Measurements from ENCODE around the gene XAB2.

Gene XAB2

GRCh38 chr19:7635670-7636069 is 6.3 kb upstream of the XAB2 start:
- Histone ChIP-seq H3K4me1 (ENCODE audit: control insufficient read depth in 1 of 2, insufficient read depth in 2 of 2, low read length in 2 of 2) (peaks cover 8 to 34% of the 10 kb centered on the region in 2 donors), H3K9me3 (ENCODE audit: control insufficient read depth in 1 of 2, low read length in 2 of 2) (peaks cover 0 to 2% of the 10 kb centered on the region in 2 donors), H3K36me3 (ENCODE audit: control insufficient read depth in 1 of 2, insufficient read depth in 2 of 2, low read length in 2 of 2) (peaks cover 2 to 21% of the 10 kb centered on the region in 2 donors)

DNA sequence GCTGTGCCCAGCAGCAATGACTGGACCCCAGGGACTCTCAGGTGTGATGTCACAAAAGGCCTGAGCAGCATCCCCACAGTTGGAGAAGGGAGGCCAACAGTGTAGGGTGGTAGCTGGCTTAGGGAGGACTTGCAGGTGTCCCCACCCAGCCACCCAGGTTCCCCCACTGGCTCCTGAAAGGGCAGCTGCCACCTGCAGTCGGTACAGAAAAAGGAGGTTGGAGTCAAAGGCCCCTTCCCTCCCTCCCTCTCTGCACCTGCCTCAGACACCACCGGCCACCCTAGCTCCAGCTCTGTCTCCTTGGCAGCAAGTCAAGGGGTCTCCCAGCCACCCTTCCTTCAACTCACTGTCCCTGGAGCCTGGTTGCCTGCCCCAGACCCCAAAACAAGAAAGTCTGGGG is 4.4 kb upstream of the XAB2 start, which contains the start of gene PCP2:
Gene PCP2, minus strand, starts transcription at position 22 of the 400 bp plus-strand sequence. CDS start 262 bp downstream, outside the sequence.
- Histone ChIP-seq H3K9ac (ENCODE audit: low read depth in 1 of 2, low read length in 2 of 2) (no peak within 1 kb of the TSS), H3K27me3 (ENCODE audit: control insufficient read depth in 1 of 2, insufficient read depth in 2 of 2, low read length in 2 of 2) (no peaks in the 10 kb centered on the region), H3K4me1 (ENCODE audit: control insufficient read depth in 1 of 2, insufficient read depth in 2 of 2, low read length in 2 of 2) (peaks cover 16 to 35% of the 10 kb centered on the region in 2 donors), H3K4me3 (ENCODE audit: low read depth in 1 of 2, low read length in 2 of 2) (no peak within 1 kb of the TSS), H3K27ac (ENCODE audit: low read depth, low read length) (no peak within 1 kb of the TSS), H3K9me3 (ENCODE audit: control insufficient read depth in 1 of 2, low read length in 2 of 2) (no peaks in the 10 kb centered on the region), H3K36me3 (ENCODE audit: control insufficient read depth in 1 of 2, insufficient read depth in 2 of 2, low read length in 2 of 2) (peaks cover 2 to 10% of the 10 kb centered on the region in 2 donors)

More at GRCh38 chr19:7635670-7636069, 6.3 kb upstream of the XAB2 start:
- Histone ChIP-seq H3K27ac (ENCODE audit: low read depth, low read length) (no peak overlapping the region), H3K4me3 (ENCODE audit: low read depth in 1 of 2, low read length in 2 of 2) (no peak overlapping the region), H3K27me3 (ENCODE audit: control insufficient read depth in 1 of 2, insufficient read depth in 2 of 2, low read length in 2 of 2) (peaks cover 0 to 7% of the 10 kb centered on the region in 2 donors), H3K9ac (ENCODE audit: low read depth in 1 of 2, low read length in 2 of 2) (no peak overlapping the region)

DNA sequence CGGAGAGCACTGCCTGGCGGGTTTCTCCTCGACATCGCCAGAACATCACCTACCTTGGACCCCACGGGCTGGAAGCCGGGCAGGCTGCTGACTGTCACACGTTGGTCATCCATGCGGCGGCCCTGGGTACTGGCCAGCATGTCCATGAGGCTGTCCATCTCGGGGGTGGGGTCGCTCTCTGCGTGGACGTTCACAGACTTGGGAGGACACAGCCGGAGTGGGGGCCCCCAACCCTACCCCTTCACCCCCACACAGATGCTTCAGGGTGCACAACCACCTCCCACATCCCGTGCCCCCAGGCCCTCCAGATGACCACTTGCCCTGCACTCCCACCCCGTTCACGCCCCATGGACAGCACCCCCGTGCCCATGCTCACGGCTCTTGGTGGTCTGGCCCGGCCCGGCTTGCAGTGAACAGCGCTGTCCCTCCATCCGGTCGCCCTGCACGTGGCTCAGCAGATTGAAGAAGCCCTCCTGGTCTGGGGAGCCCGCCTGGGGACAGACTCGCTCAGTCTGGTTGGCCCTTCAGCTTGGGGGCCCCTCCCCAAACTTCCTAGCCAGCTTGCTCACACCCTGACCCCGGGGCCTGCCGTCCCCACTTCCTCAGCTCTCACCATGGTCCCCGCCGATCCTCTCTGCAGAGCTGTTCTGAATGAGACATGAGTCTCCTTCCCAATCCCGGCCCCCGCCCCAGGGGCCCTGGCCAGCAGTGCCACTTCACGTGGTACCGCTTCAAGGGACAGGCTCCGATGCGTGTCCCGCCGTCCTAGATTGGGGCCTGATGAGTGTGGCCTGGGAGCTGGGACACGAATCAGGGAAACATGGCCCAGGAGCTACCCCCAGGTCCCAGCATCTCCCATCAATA is 3.2 kb upstream of the XAB2 start:
- H3K9ac ChIP-seq (ENCODE audit: low read depth in 1 of 2, low read length in 2 of 2): no peak overlapping the region
- no peaks in the 10 kb centered on the region for H3K27me3 ChIP-seq (ENCODE audit: control insufficient read depth in 1 of 2, insufficient read depth in 2 of 2, low read length in 2 of 2)
- no peak overlapping the region for H3K4me3 ChIP-seq (ENCODE audit: low read depth in 1 of 2, low read length in 2 of 2)
- H3K4me1 ChIP-seq (ENCODE audit: control insufficient read depth in 1 of 2, insufficient read depth in 2 of 2, low read length in 2 of 2): peaks cover 21 to 34% of the 10 kb centered on the region in 2 donors
- H3K27ac ChIP-seq (ENCODE audit: low read depth, low read length): no peak overlapping the region
- H3K36me3 ChIP-seq (ENCODE audit: control insufficient read depth in 1 of 2, insufficient read depth in 2 of 2, low read length in 2 of 2): peaks cover 2 to 10% of the 10 kb centered on the region in 2 donors
- no peaks in the 10 kb centered on the region for H3K9me3 ChIP-seq (ENCODE audit: control insufficient read depth in 1 of 2, low read length in 2 of 2)

DNA sequence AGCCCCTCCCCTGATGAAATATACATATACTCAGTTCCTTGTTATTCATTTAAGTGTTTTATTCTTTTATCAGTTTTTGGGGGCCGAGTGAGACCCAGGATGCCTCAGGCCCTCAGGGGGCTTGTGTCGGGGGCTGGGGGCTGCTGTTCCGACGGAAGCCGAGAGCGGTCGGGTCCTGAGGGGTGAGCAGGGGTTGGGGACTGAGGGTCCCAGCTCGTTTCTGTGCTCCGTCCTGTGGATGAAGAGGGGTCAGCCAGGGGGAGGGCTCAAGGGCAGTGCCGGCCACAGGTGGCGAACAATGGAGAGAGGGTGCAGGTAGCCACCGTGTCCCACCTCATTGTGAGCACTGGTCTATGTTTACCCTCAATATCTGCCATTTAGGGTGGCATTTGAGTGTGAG is 2.2 kb upstream of the XAB2 start:
- no peak overlapping the region for H3K9ac ChIP-seq (ENCODE audit: low read depth in 1 of 2, low read length in 2 of 2)
- H3K36me3 ChIP-seq (ENCODE audit: control insufficient read depth in 1 of 2, insufficient read depth in 2 of 2, low read length in 2 of 2): peaks cover 2 to 16% of the 10 kb centered on the region in 2 donors
- no peaks in the 10 kb centered on the region for H3K27me3 ChIP-seq (ENCODE audit: control insufficient read depth in 1 of 2, insufficient read depth in 2 of 2, low read length in 2 of 2)
- no peak overlapping the region for H3K4me3 ChIP-seq (ENCODE audit: low read depth in 1 of 2, low read length in 2 of 2)
- no peaks in the 10 kb centered on the region for H3K9me3 ChIP-seq (ENCODE audit: control insufficient read depth in 1 of 2, low read length in 2 of 2)
- H3K4me1 ChIP-seq (ENCODE audit: control insufficient read depth in 1 of 2, insufficient read depth in 2 of 2, low read length in 2 of 2): peaks cover 21 to 31% of the 10 kb centered on the region in 2 donors
- H3K27ac ChIP-seq (ENCODE audit: low read depth, low read length): no peak overlapping the region

DNA sequence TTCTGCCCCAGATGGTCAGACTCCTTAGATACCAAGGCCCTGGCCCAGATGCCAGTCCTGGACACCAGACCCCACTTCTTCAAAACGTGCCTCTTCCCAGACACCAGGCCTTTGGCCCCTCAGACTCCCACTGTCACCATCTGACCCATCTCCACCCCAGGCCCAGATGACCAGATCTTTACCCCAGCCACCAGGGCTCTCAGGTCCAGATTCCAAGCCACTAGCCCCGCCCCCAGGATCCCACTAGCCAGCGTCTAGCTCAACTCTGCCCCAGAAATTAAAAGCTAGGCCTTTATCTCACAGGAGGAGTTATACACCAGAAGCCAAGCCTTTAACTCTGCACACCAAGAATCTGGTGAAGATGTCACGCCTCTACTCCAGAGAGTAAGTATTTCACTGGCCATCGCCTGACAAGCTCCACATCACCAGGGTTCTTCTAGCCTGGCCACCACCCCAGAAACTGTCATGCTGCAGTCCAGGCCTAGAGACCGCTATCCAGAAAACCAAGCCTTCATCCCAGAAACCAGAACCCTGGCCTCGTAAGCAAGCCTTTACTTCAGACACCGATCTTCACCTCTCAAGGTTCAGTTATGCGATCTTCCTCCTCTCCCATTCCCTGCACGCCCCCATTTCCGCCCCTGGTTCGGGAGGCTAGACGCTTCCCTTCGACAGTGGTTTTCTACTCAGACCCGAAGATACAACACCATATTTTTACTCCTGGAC is 595 bp downstream of the XAB2 start:
- H3K36me3 ChIP-seq (ENCODE audit: control insufficient read depth in 1 of 2, insufficient read depth in 2 of 2, low read length in 2 of 2): peaks cover 22 to 38% of the 10 kb centered on the region in 2 donors
- H3K4me3 ChIP-seq (ENCODE audit: low read depth in 1 of 2, low read length in 2 of 2): peak overlapping the region; percentile 96 to 99
- peak overlapping the region; percentile 77 to 97 for H3K9ac ChIP-seq (ENCODE audit: low read depth in 1 of 2, low read length in 2 of 2)
- H3K27ac ChIP-seq (ENCODE audit: low read depth, low read length): peak overlapping the region; percentile 49
- H3K4me1 ChIP-seq (ENCODE audit: control insufficient read depth in 1 of 2, insufficient read depth in 2 of 2, low read length in 2 of 2): peaks cover 21 to 24% of the 10 kb centered on the region in 2 donors
- H3K9me3 ChIP-seq (ENCODE audit: control insufficient read depth in 1 of 2, low read length in 2 of 2): no peaks in the 10 kb centered on the region
- H3K27me3 ChIP-seq (ENCODE audit: control insufficient read depth in 1 of 2, insufficient read depth in 2 of 2, low read length in 2 of 2): no peaks in the 10 kb centered on the region

- H3K36me3 ChIP-seq (ENCODE audit: control insufficient read depth in 1 of 2, insufficient read depth in 2 of 2, low read length in 2 of 2): peaks cover 31 to 50% of the 10 kb centered on the region in 2 donors
- H3K9ac ChIP-seq (ENCODE audit: low read depth in 1 of 2, low read length in 2 of 2): no peak overlapping the region
- H3K9me3 ChIP-seq (ENCODE audit: control insufficient read depth in 1 of 2, low read length in 2 of 2): no peaks in the 10 kb centered on the region
- H3K4me1 ChIP-seq (ENCODE audit: control insufficient read depth in 1 of 2, insufficient read depth in 2 of 2, low read length in 2 of 2): peaks cover 21 to 24% of the 10 kb centered on the region in 2 donors
- H3K27me3 ChIP-seq (ENCODE audit: control insufficient read depth in 1 of 2, insufficient read depth in 2 of 2, low read length in 2 of 2): no peaks in the 10 kb centered on the region
- no peak overlapping the region for H3K27ac ChIP-seq (ENCODE audit: low read depth, low read length)
- H3K4me3 ChIP-seq (ENCODE audit: low read depth in 1 of 2, low read length in 2 of 2): no peak overlapping the region
Measured at GRCh38 chr19:7627166-7627565, 2.2 kb downstream of the XAB2 start.

GRCh38 chr19:7625763-7626372 is 3.5 kb downstream of the XAB2 start:
- H3K27me3 ChIP-seq (ENCODE audit: control insufficient read depth in 1 of 2, insufficient read depth in 2 of 2, low read length in 2 of 2): no peaks in the 10 kb centered on the region
- H3K36me3 ChIP-seq (ENCODE audit: control insufficient read depth in 1 of 2, insufficient read depth in 2 of 2, low read length in 2 of 2): peaks cover 39 to 55% of the 10 kb centered on the region in 2 donors
- no peak overlapping the region for H3K27ac ChIP-seq (ENCODE audit: low read depth, low read length)
- H3K4me1 ChIP-seq (ENCODE audit: control insufficient read depth in 1 of 2, insufficient read depth in 2 of 2, low read length in 2 of 2): peaks cover 21 to 22% of the 10 kb centered on the region in 2 donors
- H3K9me3 ChIP-seq (ENCODE audit: control insufficient read depth in 1 of 2, low read length in 2 of 2): no peaks in the 10 kb centered on the region
- H3K9ac ChIP-seq (ENCODE audit: low read depth in 1 of 2, low read length in 2 of 2): no peak overlapping the region
- H3K4me3 ChIP-seq (ENCODE audit: low read depth in 1 of 2, low read length in 2 of 2): no peak overlapping the region

- Histone ChIP-seq H3K27me3 (ENCODE audit: control insufficient read depth in 1 of 2, insufficient read depth in 2 of 2, low read length in 2 of 2) (no peaks in the 10 kb centered on the region), H3K9me3 (ENCODE audit: control insufficient read depth in 1 of 2, low read length in 2 of 2) (no peaks in the 10 kb centered on the region), H3K27ac (ENCODE audit: low read depth, low read length) (no peak overlapping the region), H3K9ac (ENCODE audit: low read depth in 1 of 2, low read length in 2 of 2) (no peak overlapping the region), H3K4me1 (ENCODE audit: control insufficient read depth in 1 of 2, insufficient read depth in 2 of 2, low read length in 2 of 2) (peaks cover 15 to 18% of the 10 kb centered on the region in 2 donors), H3K36me3 (ENCODE audit: control insufficient read depth in 1 of 2, insufficient read depth in 2 of 2, low read length in 2 of 2) (peaks cover 44 to 66% of the 10 kb centered on the region in 2 donors), H3K4me3 (ENCODE audit: low read depth in 1 of 2, low read length in 2 of 2) (no peak overlapping the region)
Measured at GRCh38 chr19:7624810-7625209, 4.5 kb downstream of the XAB2 start.

DNA sequence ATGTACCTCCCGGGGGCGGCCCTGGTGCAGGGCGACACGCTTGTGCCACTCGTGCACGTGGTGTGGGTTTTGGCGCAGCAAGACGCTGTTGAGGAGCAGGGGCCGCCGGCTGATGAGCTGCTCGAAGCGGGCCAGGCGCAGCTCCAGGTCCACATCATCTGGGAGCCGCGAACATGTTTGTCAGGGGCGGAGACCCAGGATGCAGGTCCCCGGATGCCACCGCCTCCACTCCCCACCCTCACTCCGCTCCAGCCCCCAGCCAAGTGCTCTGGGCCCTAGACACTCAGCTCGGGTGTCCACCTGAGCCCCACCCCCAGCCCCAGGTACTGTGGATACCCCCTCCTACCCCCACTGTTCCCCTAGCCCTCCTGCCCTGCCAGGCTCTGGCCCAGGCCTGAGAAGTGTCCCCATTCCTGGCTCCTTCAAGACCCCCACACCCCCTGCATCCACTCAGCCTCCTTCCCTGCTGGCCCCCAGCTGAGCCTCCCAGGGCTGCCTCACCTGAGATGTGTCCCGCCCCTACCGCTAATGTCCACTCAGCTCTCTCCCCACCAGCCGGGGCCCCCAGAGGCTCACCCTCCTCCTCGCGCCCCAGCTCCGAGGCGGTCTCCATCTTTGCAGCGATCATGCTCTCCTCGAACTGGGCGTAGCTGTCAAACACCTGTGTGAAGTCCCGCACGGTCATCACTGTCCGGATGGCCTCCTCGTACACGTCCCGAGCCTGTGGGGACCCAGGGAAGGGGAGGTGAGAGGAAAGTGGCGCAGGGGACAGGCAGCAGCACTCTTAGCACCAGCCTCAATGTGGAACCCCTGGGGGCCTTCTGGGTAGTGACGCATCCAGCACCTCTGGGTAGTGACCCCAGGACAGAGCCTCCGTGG is 5.4 kb downstream of the XAB2 start:
- no peaks in the 10 kb centered on the region for H3K27me3 ChIP-seq (ENCODE audit: control insufficient read depth in 1 of 2, insufficient read depth in 2 of 2, low read length in 2 of 2)
- peaks cover 44 to 68% of the 10 kb centered on the region in 2 donors for H3K36me3 ChIP-seq (ENCODE audit: control insufficient read depth in 1 of 2, insufficient read depth in 2 of 2, low read length in 2 of 2)
- H3K27ac ChIP-seq (ENCODE audit: low read depth, low read length): no peak overlapping the region
- no peaks in the 10 kb centered on the region for H3K9me3 ChIP-seq (ENCODE audit: control insufficient read depth in 1 of 2, low read length in 2 of 2)
- H3K4me1 ChIP-seq (ENCODE audit: control insufficient read depth in 1 of 2, insufficient read depth in 2 of 2, low read length in 2 of 2): peaks cover 21 to 26% of the 10 kb centered on the region in 2 donors
- no peak overlapping the region for H3K4me3 ChIP-seq (ENCODE audit: low read depth in 1 of 2, low read length in 2 of 2)
- H3K9ac ChIP-seq (ENCODE audit: low read depth in 1 of 2, low read length in 2 of 2): no peak overlapping the region
